HG02642 (cell line): ENCODE measurements around the gene WWTR1.

Experiments used
- ATAC-seq: cut with Tn5 transposase; IDR thresholded peaks from one replicate; pipeline ENCODE4 v1.9.1; 2021; ENCODE audit warnings: mild to moderate bottlenecking; ENCODE audit not compliant: unreplicated experiment, poor library complexity

The WWTR1 gene

GRCh38 chr3:149657926-149658743 lies at the start of gene WWTR1:
TSS of gene WWTR1 (minus strand) at chr3:149658025. CDS start at chr3:149657306, 719 bp downstream.
- peak; percentile 81 for ATAC-seq

- ATAC-seq = no peak
Observed at GRCh38 chr3:149706905-149707304, 49.1 kb upstream of the WWTR1 start.

GRCh38 chr3:149705416-149705815 lies 47.6 kb upstream of the WWTR1 start:
- ATAC-seq = no peak

- ATAC-seq = no peak
Observed at GRCh38 chr3:149703466-149703865, 45.6 kb upstream of the WWTR1 start.

GRCh38 chr3:149702691-149703441 lies 45.0 kb upstream of the WWTR1 start:
- no peak for ATAC-seq

GRCh38 chr3:149701977-149702350 lies 44.1 kb upstream of the WWTR1 start:
- no peak for ATAC-seq

GRCh38 chr3:149701206-149701976 lies 43.6 kb upstream of the WWTR1 start:
- ATAC-seq = no peak

- ATAC-seq = no peak
Observed at GRCh38 chr3:149688122-149688757, 30.4 kb upstream of the WWTR1 start.

GRCh38 chr3:149686996-149687395 lies 29.2 kb upstream of the WWTR1 start:
- no peak for ATAC-seq

GRCh38 chr3:149678351-149678950 lies 20.6 kb upstream of the WWTR1 start:
- ATAC-seq = no peak

GRCh38 chr3:149673393-149673792 lies 15.6 kb upstream of the WWTR1 start:
- no peak for ATAC-seq

- no peak for ATAC-seq
Observed at GRCh38 chr3:149670742-149671492, 13.1 kb upstream of the WWTR1 start.

GRCh38 chr3:149667576-149667975 lies 9.8 kb upstream of the WWTR1 start:
- no peak for ATAC-seq

- ATAC-seq = no peak
Observed at GRCh38 chr3:149663966-149664365, 6.1 kb upstream of the WWTR1 start.

- no peak for ATAC-seq
Observed at GRCh38 chr3:149662240-149662887, 4.5 kb upstream of the WWTR1 start.

- ATAC-seq = no peak
Observed at GRCh38 chr3:149660462-149660861, 2.6 kb upstream of the WWTR1 start.

GRCh38 chr3:149658744-149659497 lies 1.1 kb upstream of the WWTR1 start:
- ATAC-seq = peak; percentile 14

GRCh38 chr3:149657321-149657925 lies 402 bp downstream of the WWTR1 start:
- ATAC-seq = peak; percentile 34
